Measurements from ENCODE around the gene SBF1.
A peak's percentile ranks its signal among the peaks of the same experiment; 100 is the strongest.

Gene SBF1

DNA sequence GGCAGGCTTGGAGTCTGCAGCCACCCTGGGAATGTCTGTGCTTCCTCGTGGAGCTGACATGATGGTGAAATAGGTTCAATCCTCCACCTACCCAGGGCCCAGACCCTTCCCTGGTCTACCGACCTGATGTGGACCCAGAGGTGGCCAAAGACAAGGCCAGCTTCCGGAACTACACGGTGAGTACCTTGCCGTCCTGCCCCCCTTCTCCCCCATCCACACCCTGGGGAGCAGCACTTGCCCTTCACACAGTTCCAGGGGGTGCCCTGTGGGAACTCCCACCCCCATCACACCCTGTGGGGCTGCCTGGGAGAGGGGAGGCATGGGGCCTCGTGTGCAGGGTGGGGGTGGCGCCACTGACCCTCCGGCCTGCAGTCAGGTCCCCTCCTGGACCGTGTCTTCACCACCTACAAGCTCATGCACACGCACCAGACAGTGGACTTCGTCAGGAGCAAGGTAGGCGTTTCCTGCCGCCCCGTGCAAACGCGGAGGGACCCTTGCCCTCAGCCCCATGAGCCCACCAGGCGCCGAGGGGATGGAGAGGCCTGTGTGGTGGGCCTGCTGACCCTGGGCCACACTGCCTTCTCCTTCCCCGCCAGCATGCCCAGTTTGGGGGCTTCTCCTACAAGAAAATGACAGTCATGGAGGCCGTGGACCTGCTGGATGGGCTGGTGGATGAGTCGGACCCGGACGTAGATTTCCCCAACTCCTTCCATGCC, 12.6 kb upstream of the SBF1 start:
- no peak overlapping the region for H3K27ac ChIP-seq (ENCODE audit: low read depth, low read length, poor library complexity, severe bottlenecking)
- H3K9me3 ChIP-seq (ENCODE audit: low read length) = no peaks in the 10 kb centered on the region
- H3K36me3 ChIP-seq (ENCODE audit: insufficient read depth, low read length) = no peaks in the 10 kb centered on the region
- H3K27me3 ChIP-seq (ENCODE audit: insufficient read depth, low read length) = no peaks in the 10 kb centered on the region
- TF ChIP-seq EZH2 (IDR thresholded peaks at IDR 0.05; ENCODE audit: borderline replicate concordance, low read length) = no peak
- TF ChIP-seq, protein P1, sequence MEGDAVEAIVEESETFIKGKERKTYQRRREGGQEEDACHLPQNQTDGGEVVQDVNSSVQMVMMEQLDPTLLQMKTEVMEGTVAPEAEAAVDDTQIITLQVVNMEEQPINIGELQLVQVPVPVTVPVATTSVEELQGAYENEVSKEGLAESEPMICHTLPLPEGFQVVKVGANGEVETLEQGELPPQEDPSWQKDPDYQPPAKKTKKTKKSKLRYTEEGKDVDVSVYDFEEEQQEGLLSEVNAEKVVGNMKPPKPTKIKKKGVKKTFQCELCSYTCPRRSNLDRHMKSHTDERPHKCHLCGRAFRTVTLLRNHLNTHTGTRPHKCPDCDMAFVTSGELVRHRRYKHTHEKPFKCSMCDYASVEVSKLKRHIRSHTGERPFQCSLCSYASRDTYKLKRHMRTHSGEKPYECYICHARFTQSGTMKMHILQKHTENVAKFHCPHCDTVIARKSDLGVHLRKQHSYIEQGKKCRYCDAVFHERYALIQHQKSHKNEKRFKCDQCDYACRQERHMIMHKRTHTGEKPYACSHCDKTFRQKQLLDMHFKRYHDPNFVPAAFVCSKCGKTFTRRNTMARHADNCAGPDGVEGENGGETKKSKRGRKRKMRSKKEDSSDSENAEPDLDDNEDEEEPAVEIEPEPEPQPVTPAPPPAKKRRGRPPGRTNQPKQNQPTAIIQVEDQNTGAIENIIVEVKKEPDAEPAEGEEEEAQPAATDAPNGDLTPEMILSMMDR (IDR thresholded peaks at IDR 0.05; ENCODE audit: low read length) = no peak
- no peaks in the 10 kb centered on the region for H3F3A ChIP-seq (ENCODE audit: insufficient read depth, low read length)
- no peaks in the 10 kb centered on the region for H3K9me2 ChIP-seq (ENCODE audit: low read depth, low read length)
- peak overlapping the region; percentile 49 for H3K4me2 ChIP-seq (ENCODE audit: low read length)
- H4K20me1 ChIP-seq (ENCODE audit: insufficient read depth, low read length) = no peaks in the 10 kb centered on the region
- no peak overlapping the region for H2AFZ ChIP-seq (ENCODE audit: low read length)
- peak overlapping the region; percentile 19 for H3K4me3 ChIP-seq (ENCODE audit: low read depth, low read length, poor library complexity, severe bottlenecking)
- peak overlapping the region; percentile 25; the same call in 1 of the 2 replicates for H3K9ac ChIP-seq (ENCODE audit: low read length)
- no peaks in the 10 kb centered on the region for H3K79me2 ChIP-seq (ENCODE audit: insufficient read depth, low read length)
- H3K4me1 ChIP-seq (ENCODE audit: insufficient read depth, low read length, severe bottlenecking) = peaks cover 28% of the 10 kb centered on the region

DNA sequence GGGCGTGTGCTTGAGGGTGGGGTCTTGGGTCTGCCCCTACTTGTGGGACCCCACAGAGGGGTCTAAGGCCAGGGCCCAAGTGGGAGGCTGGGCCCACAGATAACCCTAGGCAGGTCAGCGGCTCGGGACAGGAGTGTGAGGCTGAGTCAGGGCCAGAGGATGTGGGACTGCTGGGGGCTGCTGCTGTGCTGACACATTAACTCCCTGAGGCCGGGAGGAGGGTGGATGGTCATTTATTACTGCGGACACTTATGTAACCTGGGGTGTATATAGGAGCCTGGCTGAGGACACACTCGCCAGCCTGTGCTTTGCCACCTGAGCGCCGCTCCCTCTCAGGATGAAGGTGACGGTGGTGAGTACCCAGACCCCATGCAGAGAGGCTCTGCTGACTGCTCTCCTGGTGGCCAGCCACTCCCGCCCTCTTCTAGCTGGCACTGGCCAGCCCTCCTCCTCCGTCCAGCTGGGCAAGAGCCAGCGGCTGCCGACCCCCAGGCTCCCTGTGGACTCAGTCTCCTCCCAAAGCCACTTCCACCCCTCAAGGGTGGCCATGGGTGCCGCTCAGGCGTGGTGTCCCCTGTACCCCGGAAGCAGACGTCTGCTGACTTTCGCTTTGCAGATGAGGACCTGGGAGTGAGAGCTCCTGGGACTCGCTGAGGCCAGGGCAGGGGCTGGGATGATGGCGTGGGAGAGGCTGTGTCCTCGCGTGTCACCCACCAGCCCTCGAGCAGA, 11.9 kb upstream of the SBF1 start, which contains the start of gene MIOX:
TSS of gene MIOX (plus strand) at position 299 of the 729 bp plus-strand sequence. CDS start at position 338, 39 bp downstream.
- Histone ChIP-seq H3K27ac (ENCODE audit: low read depth, low read length, poor library complexity, severe bottlenecking) (no peak within 1 kb of the TSS), H3F3A (ENCODE audit: insufficient read depth, low read length) (no peaks in the 10 kb centered on the region), H2AFZ (ENCODE audit: low read length) (no peak within 1 kb of the TSS; the same call in 1 of the 2 replicates), H3K79me2 (ENCODE audit: insufficient read depth, low read length) (no peaks in the 10 kb centered on the region), H4K20me1 (ENCODE audit: insufficient read depth, low read length) (no peaks in the 10 kb centered on the region), H3K27me3 (ENCODE audit: insufficient read depth, low read length) (no peaks in the 10 kb centered on the region), H3K9me3 (ENCODE audit: low read length) (no peaks in the 10 kb centered on the region), H3K4me3 (ENCODE audit: low read depth, low read length, poor library complexity, severe bottlenecking) (peak within 1 kb of the TSS; percentile 19), H3K9ac (ENCODE audit: low read length) (peak within 1 kb of the TSS; percentile 25; the same call in 1 of the 2 replicates), H3K4me1 (ENCODE audit: insufficient read depth, low read length, severe bottlenecking) (peaks cover 34% of the 10 kb centered on the region), H3K36me3 (ENCODE audit: insufficient read depth, low read length) (no peaks in the 10 kb centered on the region), H3K4me2 (ENCODE audit: low read length) (peak within 1 kb of the TSS; percentile 49), H3K9me2 (ENCODE audit: low read depth, low read length) (no peaks in the 10 kb centered on the region)
- TF ChIP-seq, protein P1 (IDR thresholded peaks at IDR 0.05; ENCODE audit: low read length) = no peak
- TF ChIP-seq EZH2 (IDR thresholded peaks at IDR 0.05; ENCODE audit: borderline replicate concordance, low read length) = no peak

DNA sequence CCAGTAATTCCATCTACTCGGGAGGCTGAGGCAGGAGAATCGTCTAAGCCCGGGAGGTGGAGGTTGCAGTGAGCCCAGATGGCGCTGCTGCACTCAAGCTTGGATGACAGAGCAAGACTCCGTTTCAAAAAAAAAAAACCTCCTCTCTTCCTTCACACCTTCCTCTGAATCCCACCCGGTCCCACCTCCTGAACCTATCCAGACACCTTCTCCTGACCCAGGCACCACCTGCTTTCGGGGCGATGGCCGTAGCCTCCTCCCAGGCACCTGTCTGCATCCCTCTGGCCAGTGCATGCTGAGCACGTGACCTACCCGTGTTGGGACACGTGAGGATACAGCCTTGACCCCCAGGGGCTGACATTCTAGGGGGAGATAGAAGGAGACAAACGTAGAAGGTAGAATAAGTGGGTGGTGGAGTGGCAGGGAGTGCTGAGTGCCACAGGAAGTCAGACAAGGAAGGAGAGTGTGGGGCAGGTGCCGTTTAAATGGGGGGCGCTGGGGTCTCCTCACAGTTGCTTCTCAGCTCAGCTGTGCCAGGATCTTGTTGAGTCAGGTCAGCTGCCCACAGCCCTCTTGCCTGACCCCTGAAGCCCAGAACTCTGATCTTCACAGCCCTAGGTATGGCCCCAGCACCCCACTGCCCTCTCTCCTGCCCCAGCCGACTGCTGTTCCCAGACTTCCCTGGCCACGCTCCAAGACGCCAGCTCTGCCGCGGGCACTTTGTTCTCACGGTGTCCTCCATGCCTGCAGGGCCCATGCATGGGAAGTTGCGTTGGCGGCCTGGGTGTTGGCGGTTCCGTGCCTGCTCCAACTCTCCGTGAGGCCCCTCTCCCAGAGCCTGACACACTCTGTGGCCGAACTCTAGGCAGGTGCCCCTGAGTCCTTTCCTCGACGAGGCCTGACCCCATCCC, 10.6 kb upstream of the SBF1 start:
- H3K27me3 ChIP-seq (ENCODE audit: insufficient read depth, low read length) = peaks cover 4% of the 10 kb centered on the region; the same call in 1 of the 2 replicates
- H3K9me3 ChIP-seq (ENCODE audit: low read length) = no peaks in the 10 kb centered on the region
- H3K4me3 ChIP-seq (ENCODE audit: low read depth, low read length, poor library complexity, severe bottlenecking) = no peak overlapping the region
- H3K4me1 ChIP-seq (ENCODE audit: insufficient read depth, low read length, severe bottlenecking) = peaks cover 28% of the 10 kb centered on the region
- no peak overlapping the region for H3K9ac ChIP-seq (ENCODE audit: low read length)
- no peak overlapping the region for H2AFZ ChIP-seq (ENCODE audit: low read length)
- H3F3A ChIP-seq (ENCODE audit: insufficient read depth, low read length) = no peaks in the 10 kb centered on the region
- H3K4me2 ChIP-seq (ENCODE audit: low read length) = no peak overlapping the region
- no peaks in the 10 kb centered on the region for H3K36me3 ChIP-seq (ENCODE audit: insufficient read depth, low read length)
- no peak for TF ChIP-seq EZH2 (IDR thresholded peaks at IDR 0.05; ENCODE audit: borderline replicate concordance, low read length)
- TF ChIP-seq, protein P1 (IDR thresholded peaks at IDR 0.05; ENCODE audit: low read length) = no peak
- H3K9me2 ChIP-seq (ENCODE audit: low read depth, low read length) = no peaks in the 10 kb centered on the region
- no peak overlapping the region for H3K27ac ChIP-seq (ENCODE audit: low read depth, low read length, poor library complexity, severe bottlenecking)
- no peaks in the 10 kb centered on the region for H4K20me1 ChIP-seq (ENCODE audit: insufficient read depth, low read length)
- no peaks in the 10 kb centered on the region for H3K79me2 ChIP-seq (ENCODE audit: insufficient read depth, low read length)
